Transverse colon (tissue), 4 donors: ENCODE results near the gene ZNF883.

Source experiments
- EP300 ChIP-seq: sonication (generic); formaldehyde crosslinking; IDR thresholded peaks from one replicate; pipeline ENCODE4 v1.6.1; 2017; ENCODE audit warnings: antibody characterized with exemption, low read depth
- POLR2A ChIP-seq: fragments of 450-650 bp; IDR thresholded peaks from one replicate; pipeline ENCODE4 v1.6.1; 2016; ENCODE audit warnings: antibody characterized with exemption, mild to moderate bottlenecking, moderate library complexity
- POLR2AphosphoS5 ChIP-seq, 3 donors: sonication (generic); formaldehyde crosslinking; IDR thresholded peaks; one replicate each; pipeline ENCODE4 v1.6.1; 2016; ENCODE audit warnings: antibody characterized with exemption in 3 of 3
- TF ChIP-seq, protein P1 (sequence below), 5 experiments: fragments of 200-600 bp in 3 of 5; fragments of 450-650 bp in 2 of 5; sonication (generic) in 3 of 5; IDR thresholded peaks; 1 replicate in 2 of 5; 2 replicates in 3 of 5; pipeline ENCODE4 v1.5.1; 2016 to 2017; ENCODE audit warnings: antibody characterized with exemption in 5 of 5, inconsistent platforms in 3 of 5, mild to moderate bottlenecking in 2 of 5, moderate library complexity in 1 of 5

DNA sequence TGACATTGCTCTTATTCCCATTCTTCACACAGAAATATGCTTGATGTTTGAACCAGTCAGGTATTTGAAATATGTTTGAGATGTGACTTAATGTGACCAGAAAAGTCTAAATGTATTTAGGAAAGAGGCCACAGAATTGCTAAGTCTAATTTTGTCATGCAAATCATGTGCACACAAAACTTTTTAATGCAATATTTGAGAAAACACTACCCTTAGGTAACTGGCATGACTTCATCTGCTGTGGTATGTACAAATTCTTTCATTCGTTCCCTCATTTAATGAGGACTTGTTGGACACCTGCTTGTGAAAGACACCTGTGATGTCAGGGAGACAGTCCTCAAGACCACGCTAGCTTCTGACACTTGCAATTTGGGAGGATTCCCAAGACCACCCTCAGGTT, 100.3 kb downstream of the ZNF883 start:
- TF ChIP-seq, protein P1, sequence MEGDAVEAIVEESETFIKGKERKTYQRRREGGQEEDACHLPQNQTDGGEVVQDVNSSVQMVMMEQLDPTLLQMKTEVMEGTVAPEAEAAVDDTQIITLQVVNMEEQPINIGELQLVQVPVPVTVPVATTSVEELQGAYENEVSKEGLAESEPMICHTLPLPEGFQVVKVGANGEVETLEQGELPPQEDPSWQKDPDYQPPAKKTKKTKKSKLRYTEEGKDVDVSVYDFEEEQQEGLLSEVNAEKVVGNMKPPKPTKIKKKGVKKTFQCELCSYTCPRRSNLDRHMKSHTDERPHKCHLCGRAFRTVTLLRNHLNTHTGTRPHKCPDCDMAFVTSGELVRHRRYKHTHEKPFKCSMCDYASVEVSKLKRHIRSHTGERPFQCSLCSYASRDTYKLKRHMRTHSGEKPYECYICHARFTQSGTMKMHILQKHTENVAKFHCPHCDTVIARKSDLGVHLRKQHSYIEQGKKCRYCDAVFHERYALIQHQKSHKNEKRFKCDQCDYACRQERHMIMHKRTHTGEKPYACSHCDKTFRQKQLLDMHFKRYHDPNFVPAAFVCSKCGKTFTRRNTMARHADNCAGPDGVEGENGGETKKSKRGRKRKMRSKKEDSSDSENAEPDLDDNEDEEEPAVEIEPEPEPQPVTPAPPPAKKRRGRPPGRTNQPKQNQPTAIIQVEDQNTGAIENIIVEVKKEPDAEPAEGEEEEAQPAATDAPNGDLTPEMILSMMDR (IDR thresholded peaks at IDR 0.05): no peak
- no peak for TF ChIP-seq POLR2AphosphoS5 (IDR thresholded peaks at IDR 0.05)
- no peak for TF ChIP-seq POLR2A
- TF ChIP-seq EP300: no peak
